Fibroblast of skin of scalp (primary cell): ENCODE data around the gene PHF10.
"Not testable (repeated sequence)": the region's sequence is repeated elsewhere in the genome, so short reads cannot be mapped to it uniquely, and the experiment has no call there.

Experiments
- DNase-seq: peaks from one replicate; pipeline ENCODE4 v3.0.0-alpha.2; 2013

The PHF10 gene

GRCh38 chr6:169723200-169723909 is 945 bp downstream of the PHF10 start:
- peak; percentile 71 for DNase-seq

- DNase-seq, result peak; percentile 22
Measured at GRCh38 chr6:169722362-169723199, 1.7 kb downstream of the PHF10 start.

- no peak for DNase-seq
Measured at GRCh38 chr6:169720207-169720855, 4.0 kb downstream of the PHF10 start.

- no peak for DNase-seq
Measured at GRCh38 chr6:169719117-169719516, 5.2 kb downstream of the PHF10 start.

- DNase-seq, result no peak
Measured at GRCh38 chr6:169714595-169714994, 9.7 kb downstream of the PHF10 start.

- no peak for DNase-seq
Measured at GRCh38 chr6:169714178-169714577, 10.1 kb downstream of the PHF10 start.

- DNase-seq, result no peak
Measured at GRCh38 chr6:169710009-169710408, 14.3 kb downstream of the PHF10 start.

- DNase-seq, result no peak
Measured at GRCh38 chr6:169709293-169709692, 15.0 kb downstream of the PHF10 start.

- DNase-seq, result no peak
Measured at GRCh38 chr6:169707772-169708171, 16.5 kb downstream of the PHF10 start.

GRCh38 chr6:169702840-169703246 is 21.5 kb downstream of the PHF10 start:
- DNase-seq, result no peak

GRCh38 chr6:169701954-169702839 is 22.1 kb downstream of the PHF10 start, which contains the start of the genes C6orf120 and WDR27:
TSS of gene C6orf120 (plus strand) at chr6:169702126. CDS start at chr6:169702460, 334 bp downstream.
TSS of gene WDR27 (minus strand) at chr6:169702029. CDS start at chr6:169689005, 13,024 bp downstream.
- peak; percentile 96 for DNase-seq

GRCh38 chr6:169701311-169701953 is 22.9 kb downstream of the PHF10 start:
- DNase-seq, result no peak

GRCh38 chr6:169700296-169700695 is 24.0 kb downstream of the PHF10 start:
- peak; percentile 51 for DNase-seq

- not testable (repeated sequence) for DNase-seq
Measured at GRCh38 chr6:169697115-169697514, 27.2 kb downstream of the PHF10 start.

- DNase-seq, result no peak
Measured at GRCh38 chr6:169695131-169695530, 29.2 kb downstream of the PHF10 start.

GRCh38 chr6:169692516-169692915 is 31.8 kb downstream of the PHF10 start:
- DNase-seq, result no peak

GRCh38 chr6:169691260-169691659 is 33.0 kb downstream of the PHF10 start:
- DNase-seq, result no peak

- no peak for DNase-seq
Measured at GRCh38 chr6:169689287-169689686, 35.0 kb downstream of the PHF10 start.

GRCh38 chr6:169685860-169686259 is 38.4 kb downstream of the PHF10 start:
- DNase-seq, result no peak

GRCh38 chr6:169684056-169684455 is 40.2 kb downstream of the PHF10 start:
- no peak for DNase-seq

GRCh38 chr6:169678342-169678741 is 46.0 kb downstream of the PHF10 start:
- no peak for DNase-seq

- no peak for DNase-seq
Measured at GRCh38 chr6:169677096-169677495, 47.2 kb downstream of the PHF10 start.
